Activated CD8-positive, alpha-beta memory T cell treated with anti-CD3 and anti-CD28 coated beads for 4 hours (primary cell): ENCODE results near the gene FXYD1.
"Not testable (repeated sequence)": the region's sequence is repeated elsewhere in the genome, so short reads cannot be mapped to it uniquely, and the experiment has no call there.

ENCODE experiments used
- DNase-seq, 2 donors: peaks; one replicate each; pipeline ENCODE4 v3.0.0-alpha.2; 2020; ENCODE audit warnings: low read depth in 2 of 2

FXYD1 gene

DNA sequence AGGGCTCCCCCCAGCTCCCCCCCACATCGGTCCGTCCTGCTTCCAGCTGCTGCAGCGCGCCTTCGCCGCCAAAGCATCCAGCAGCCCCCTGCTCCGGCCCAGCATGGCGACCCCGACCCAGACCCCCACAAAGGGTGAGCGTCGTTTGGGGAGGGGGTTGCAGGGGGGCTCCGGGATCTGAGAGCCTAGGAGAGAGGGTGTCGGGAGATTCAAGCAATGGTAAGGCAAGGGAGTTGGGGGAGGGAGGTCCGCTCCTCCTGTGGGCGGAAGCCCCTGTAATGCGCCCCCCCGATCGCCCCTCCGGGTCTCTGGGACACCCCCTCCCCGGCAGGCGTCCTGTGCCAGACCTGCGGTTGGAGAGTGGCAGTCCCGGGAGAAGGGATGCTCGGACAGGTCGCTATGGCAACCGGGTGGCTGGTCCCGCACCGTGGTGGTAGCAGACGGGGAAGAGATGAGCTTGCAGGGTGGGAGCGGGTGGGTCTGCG lies 4.6 kb downstream of the FXYD1 start, which contains the start of gene FXYD7:
TSS of gene FXYD7 (plus strand) at position 25 of the 485 bp plus-strand sequence. CDS start at position 104, 79 bp downstream.
- DNase-seq = no peak

DNA sequence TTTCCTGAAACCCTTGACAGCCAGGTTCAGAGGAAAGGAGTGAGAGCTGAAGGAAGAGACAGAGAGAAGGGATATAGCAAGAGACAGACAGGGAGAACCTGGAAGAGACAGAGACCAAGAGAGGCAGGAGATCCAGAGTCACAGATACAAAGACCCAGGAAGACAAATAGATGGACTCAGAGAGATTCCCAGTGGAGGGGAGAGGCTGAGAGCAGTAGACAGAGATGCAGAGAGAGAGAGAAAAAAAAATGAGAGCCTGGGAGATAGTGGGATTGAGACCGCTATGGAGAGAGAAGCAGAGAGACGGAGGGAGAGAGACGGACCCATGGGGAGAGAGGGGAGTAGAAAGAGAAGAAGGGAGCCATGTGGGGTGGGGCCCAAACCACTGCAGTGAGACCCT lies 5.2 kb downstream of the FXYD1 start:
- no peak for DNase-seq

DNA sequence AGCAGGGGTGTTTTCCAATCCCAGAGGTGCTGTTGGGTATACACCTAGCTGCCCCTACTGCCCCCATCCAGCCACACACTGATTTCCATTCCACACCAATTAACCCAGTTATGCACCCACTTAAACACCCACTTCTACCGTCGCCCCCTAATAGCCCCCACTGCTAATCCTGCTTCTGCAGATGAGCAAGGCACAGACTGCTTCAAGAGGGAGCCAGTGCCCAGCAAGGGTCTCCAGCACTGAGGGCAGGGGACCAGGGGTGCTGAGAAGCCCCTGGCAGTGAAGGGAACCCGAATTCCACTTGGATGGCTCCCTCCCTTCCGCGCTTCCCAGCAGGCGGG lies 5.6 kb downstream of the FXYD1 start:
- DNase-seq = no peak

GRCh38 chr19:35144600-35145436 lies 6.2 kb downstream of the FXYD1 start:
- DNase-seq = no peak

DNA sequence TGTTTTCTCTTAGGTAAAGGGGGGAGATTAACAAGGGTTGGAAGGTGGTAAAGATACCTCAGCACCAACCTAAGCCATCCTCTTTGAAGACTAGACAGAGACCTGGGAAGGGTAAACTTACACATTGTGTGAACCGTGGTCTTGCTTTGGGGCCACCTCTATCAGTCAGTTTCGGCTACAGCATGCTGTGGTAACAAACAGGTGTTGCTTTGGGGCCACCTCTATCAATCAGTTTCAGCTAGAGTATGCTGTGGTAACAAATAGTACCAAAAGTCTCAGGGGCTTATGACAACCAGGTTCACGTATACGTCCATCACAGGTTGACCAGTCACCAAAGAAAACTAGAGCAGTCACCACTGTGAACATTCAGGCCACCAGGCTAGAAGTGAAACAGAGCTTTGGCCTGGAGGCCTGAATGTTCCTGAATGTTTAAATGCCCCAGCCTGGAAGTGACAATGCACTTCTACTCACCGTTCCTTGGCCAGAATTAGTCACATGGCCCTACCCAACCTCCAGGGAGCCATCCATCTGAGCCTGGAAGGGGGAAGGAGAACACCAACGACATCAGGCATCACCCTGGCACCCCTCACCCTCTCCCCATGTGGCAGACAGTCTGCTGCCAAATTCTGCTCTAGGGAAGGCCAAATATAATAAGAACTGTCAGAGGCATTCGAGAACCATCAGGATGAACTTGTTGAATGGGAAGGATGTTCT lies 8.3 kb downstream of the FXYD1 start:
- no peak for DNase-seq

GRCh38 chr19:35149463-35149862 lies 10.8 kb downstream of the FXYD1 start:
- no peak for DNase-seq

GRCh38 chr19:35150445-35150844 lies 11.8 kb downstream of the FXYD1 start:
- DNase-seq = no peak

DNA sequence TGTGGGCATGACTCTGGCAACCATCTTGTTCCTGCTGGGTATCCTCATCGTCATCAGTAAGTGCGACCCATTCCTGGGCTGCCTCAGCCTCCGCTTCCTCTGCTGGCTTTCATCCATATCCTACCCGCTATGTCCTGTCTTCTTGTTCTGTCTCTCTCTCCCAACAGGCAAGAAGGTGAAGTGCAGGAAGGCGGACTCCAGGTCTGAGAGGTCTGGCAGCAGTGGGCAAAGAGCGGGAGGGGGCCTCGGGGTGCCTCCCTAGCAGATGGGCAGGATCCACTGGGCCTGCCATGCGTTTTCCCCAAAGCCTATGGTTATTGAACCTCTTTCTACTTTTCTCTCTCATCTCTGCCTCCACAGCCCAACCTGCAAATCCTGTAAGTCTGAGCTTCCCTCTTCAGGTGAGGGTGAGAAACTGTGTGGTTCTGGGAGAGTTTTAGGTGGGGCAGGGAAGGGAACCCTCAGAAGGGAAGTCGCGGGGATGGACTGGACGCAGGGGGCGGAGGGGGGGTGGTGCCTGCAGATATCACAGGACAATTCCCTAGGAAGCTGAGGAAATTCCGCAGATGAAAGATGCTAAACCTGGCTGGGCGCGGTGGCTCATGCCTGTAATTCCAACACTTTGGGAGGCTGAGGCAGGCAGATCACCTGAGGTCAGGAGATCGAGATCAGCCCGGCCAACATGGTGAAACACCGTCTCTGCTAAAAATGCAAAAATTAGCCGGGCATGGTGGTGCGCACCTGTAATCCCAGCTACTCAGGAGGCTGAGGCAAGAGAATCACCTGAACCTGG lies 12.8 kb downstream of the FXYD1 start:
- no peak for DNase-seq

DNA sequence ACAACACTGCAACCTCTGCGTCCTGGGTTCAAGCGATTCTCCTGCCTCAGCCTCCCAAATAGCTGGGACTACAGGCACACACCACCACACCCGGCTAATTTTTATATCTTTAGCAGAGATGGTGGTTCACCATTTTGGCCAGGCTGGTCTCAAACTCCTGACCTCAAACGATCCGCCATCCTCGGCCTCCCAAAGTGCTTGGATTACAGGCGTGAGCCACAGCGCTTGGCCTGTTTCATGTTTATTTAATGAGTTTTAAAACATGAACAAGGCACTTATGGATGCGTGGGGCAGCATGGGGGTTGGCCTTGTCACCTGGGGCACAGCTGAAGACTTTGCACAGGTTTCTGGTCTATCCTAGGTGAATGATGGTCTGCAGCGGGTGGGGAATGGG lies 14.5 kb downstream of the FXYD1 start:
- not testable (repeated sequence) for DNase-seq

DNA sequence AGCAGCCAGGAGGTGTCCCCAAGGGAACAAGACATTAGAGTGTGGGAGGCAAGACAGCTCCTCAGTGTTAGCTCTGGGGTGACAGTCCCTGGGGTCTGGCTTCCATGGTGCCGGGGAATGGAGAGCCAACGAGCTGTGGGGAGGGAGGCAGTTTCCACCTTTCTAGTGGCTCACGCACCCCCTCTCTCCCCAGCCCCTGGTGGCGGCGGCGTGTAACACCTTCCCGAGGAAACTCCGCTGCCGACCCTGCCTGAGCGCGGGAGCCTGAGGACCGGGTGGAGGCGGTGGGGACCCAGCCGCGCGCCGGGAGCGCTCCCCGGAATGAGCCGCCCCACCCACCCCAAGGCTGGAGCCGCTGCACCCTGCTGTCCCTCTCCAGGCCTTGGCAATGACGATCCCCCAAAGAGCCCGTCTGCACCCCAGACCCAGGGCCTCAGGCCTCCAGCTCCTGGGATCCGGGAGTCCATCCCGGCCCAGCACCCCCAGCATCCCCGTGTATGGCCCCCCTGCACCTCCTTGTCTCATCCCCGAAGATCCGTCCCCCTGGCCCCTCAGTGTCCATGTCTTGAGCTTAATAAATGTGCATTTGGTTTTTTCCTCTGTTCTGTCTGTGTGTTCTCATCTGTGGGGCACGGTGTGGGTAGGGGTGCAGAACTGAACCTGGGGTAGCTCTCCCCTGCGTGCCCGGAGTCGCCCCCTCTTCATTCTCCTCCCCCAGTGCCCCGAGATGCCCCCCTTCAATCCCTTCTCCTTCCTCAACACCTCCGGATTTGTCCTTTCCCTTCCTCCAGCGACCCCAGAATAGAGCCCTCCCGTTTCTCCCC lies 15.3 kb downstream of the FXYD1 start:
- peak; percentile 48 to 62 for DNase-seq

GRCh38 chr19:35154525-35155406 lies 16.1 kb downstream of the FXYD1 start, which contains the start of gene FXYD5:
TSS of gene FXYD5 (plus strand) at chr19:35154735. CDS start at chr19:35155551, 816 bp downstream.
- peak; percentile 67 to 78 for DNase-seq

DNA sequence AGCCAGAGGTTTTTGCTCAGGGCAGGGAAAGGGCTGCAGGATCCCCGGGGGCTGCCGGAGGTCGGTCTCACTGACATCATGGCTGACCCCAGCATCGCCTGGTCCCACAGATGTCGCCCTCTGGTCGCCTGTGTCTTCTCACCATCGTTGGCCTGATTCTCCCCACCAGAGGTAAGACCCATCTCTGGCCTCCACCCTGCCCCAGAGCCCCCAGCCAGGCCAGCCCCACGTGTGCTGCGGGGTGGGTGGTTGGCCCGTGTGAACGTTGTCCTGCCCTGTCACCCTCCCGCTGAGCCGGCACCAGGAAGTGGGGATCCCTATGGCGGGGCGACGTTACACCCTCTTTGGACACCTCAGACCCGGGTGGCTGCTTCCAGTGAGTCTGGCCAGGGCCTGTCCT lies 16.8 kb downstream of the FXYD1 start:
- DNase-seq = no peak

DNA sequence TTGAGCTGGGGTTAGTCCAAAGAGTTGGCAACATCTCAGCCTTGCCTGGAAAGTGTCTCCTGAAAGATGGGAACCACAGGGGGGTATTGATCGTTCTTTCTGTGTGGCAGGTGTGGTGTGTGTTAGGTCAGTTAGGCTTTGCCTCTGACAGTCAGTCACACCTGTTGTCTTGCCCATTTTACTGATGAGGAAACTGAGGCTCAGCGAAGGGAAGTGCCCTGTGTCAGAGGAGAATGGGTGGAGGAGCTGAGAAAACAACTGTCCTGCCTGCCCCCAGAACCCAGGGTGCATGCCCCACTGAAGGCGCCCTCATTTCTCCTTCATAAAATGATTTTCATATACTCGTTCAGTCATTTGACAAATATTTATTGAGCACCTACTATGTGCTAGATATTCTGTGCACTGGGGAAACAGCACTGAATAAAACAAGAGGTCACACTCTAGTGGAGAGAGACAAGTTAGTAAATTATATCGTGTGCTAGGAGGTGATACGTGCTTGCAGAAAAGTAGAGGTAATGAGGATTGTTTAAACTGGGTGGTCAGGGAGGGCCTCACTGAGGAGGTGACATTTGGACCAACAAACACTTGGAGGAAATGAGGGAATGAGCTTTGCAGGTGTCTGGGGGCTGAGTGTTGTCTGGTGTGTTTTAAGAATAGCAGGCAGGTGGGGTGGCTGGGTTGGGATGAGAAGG lies 17.5 kb downstream of the FXYD1 start:
- no peak for DNase-seq

GRCh38 chr19:35156673-35157014 lies 18.0 kb downstream of the FXYD1 start:
- no peak for DNase-seq

DNA sequence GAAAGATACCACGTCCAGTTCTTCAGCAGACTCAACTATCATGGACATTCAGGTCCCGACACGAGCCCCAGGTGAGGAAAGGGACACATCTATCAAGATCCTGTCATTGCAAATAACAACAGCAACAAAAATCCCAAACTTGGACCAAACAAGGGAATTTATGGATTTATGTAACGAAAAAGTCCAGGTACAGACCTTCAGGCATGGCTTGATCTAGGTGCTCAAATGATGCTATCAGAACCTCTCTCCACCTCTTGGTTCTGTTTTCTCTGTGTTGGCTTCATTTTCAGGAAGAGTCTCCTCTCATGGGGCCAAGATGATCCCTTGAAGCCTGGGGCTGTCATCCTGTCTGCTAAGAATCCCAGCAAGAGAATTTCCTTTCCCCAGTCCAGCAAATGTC lies 18.8 kb downstream of the FXYD1 start:
- no peak for DNase-seq

- DNase-seq = no peak
Measured at GRCh38 chr19:35159606-35160005, 21.0 kb downstream of the FXYD1 start.

DNA sequence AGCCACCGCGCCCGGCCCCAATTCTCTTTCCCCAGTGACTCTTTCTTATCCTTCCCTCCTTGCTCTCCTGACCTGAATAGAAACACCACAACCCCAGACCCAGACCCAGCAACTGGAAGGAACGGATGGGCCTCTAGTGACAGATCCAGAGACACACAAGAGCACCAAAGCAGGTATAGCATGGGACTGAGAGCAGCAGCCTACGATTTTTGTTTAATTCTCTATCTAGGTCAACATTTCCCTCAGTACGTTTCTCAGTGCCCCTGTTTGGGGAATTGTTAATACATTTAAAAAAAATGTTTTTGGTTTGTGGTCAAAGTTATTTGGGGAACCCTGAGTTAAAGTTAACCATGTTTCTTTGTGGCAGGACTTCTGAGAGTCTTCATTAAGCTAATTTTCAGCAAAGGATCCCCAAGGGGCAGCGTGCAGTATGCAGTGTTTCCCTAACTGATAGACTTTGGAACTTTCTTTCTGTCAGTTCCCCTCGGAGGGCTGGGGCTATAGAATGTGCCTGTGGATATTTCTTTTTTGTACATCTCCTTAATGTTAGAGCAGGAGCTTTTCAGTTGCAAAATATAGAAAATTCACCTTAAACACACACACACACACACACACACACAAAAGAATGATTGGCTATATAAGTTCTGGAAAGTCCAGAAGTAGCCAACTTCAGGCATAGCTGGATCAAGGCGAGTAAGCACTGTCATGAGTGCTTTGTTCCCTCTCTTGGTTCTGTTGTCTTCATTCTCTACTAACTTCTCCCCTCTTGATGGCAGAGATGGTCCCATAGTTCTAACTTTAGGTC lies 22.2 kb downstream of the FXYD1 start:
- DNase-seq = no peak

DNA sequence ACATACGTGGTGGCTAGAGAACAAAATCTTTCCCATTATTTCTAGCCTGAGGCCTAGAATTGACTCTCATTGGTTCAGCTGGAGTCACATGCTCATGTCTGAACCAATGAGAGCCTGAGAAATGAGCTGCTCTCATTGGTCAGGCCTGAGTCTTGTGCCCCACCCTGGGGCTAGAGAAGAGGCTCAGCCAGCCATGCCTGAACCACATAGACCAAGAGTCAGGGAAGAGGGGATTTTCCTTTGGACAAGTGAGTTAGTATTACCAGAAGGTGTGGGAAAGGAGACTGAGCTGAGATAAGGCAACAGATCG lies 22.8 kb downstream of the FXYD1 start:
- no peak for DNase-seq
